PC-9 (cell line): ENCODE data around the gene MRPS5.

ENCODE experiments used
- EZH2 ChIP-seq: fragments of 200-600 bp; sonication (generic); IDR thresholded peaks from 2 replicates; pipeline ENCODE4 v1.8.0; 2017; ENCODE audit warnings: antibody characterized with exemption, low read depth
- TF ChIP-seq, protein P1 (sequence below): fragments of 200-600 bp; sonication (generic); conservative IDR thresholded peaks from 2 replicates; pipeline ENCODE4 v1.6.1; 2017; ENCODE audit warnings: mixed run types, antibody characterized with exemption, mild to moderate bottlenecking, moderate library complexity

GRCh38 chr2:95158891-95159619 is 37.4 kb upstream of the MRPS5 start:
- TF ChIP-seq, protein P1, sequence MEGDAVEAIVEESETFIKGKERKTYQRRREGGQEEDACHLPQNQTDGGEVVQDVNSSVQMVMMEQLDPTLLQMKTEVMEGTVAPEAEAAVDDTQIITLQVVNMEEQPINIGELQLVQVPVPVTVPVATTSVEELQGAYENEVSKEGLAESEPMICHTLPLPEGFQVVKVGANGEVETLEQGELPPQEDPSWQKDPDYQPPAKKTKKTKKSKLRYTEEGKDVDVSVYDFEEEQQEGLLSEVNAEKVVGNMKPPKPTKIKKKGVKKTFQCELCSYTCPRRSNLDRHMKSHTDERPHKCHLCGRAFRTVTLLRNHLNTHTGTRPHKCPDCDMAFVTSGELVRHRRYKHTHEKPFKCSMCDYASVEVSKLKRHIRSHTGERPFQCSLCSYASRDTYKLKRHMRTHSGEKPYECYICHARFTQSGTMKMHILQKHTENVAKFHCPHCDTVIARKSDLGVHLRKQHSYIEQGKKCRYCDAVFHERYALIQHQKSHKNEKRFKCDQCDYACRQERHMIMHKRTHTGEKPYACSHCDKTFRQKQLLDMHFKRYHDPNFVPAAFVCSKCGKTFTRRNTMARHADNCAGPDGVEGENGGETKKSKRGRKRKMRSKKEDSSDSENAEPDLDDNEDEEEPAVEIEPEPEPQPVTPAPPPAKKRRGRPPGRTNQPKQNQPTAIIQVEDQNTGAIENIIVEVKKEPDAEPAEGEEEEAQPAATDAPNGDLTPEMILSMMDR, result no peak
- TF ChIP-seq EZH2, result no peak
